ENCODE results near the gene TWNK.

DNA sequence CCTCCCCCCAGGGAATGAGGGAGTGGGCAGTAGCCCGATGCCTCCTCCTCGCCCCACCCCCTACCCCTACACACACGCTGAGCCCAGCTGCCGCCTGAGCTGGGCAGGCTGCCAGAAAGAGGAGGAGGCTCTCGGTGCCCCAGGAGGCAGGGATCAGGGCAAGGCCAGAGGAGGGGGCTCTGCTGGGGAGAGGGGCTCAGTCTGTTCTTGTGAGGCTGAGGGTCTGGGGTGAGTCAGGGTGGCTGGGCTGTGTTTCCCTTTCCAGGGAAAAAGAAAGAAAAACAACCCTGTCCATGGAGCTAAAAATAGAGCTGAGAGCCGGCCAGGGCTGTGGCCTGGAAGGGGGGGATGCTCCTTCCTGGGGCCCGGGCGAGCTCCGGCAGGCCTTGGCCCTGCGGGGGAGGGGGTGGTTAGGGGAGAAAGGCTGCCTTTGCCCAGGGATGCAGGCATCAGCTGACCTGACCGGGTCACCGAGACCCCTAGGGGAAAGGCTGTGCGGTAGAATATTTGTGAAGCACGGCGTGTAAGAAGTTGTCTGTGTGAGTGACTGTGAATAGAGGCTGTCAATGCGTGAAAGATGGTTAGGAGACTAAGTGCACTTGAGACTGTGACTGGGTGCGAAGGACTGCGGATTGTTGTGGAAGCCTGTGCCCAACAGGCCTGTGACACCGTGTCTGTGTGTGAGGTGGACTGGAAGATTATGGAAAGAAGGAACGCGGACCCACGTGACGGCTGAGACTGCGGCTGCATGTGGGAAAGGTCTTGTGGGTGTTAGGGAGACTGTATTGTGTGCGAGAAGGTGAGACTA lies 11.0 kb downstream of the TWNK start:
- TF ChIP-seq, protein P1, sequence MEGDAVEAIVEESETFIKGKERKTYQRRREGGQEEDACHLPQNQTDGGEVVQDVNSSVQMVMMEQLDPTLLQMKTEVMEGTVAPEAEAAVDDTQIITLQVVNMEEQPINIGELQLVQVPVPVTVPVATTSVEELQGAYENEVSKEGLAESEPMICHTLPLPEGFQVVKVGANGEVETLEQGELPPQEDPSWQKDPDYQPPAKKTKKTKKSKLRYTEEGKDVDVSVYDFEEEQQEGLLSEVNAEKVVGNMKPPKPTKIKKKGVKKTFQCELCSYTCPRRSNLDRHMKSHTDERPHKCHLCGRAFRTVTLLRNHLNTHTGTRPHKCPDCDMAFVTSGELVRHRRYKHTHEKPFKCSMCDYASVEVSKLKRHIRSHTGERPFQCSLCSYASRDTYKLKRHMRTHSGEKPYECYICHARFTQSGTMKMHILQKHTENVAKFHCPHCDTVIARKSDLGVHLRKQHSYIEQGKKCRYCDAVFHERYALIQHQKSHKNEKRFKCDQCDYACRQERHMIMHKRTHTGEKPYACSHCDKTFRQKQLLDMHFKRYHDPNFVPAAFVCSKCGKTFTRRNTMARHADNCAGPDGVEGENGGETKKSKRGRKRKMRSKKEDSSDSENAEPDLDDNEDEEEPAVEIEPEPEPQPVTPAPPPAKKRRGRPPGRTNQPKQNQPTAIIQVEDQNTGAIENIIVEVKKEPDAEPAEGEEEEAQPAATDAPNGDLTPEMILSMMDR (IDR thresholded peaks at IDR 0.05), result no peak
- TF ChIP-seq POLR2A (IDR thresholded peaks at IDR 0.05), result no peak
